Skin epidermis (tissue), 12 donors: ENCODE results near the gene GBGT1.

Experiments used
- H3K27ac ChIP-seq, 21 experiments: fragments of 200-600 bp; sonication (generic) in 11 of 21; one replicate each; pipeline ENCODE4 v1.5.0; 2020; ENCODE audit warnings: mild to moderate bottlenecking in 3 of 21, inconsistent platforms in 2 of 21, moderate library complexity in 2 of 21
- H3K4me3 ChIP-seq, 7 experiments: fragments of 200-600 bp; sonication (generic) in 2 of 7; one replicate each; pipeline ENCODE4 v1.5.0; 2020; ENCODE audit warnings: inconsistent platforms in 2 of 7, mild to moderate bottlenecking in 2 of 7, moderate library complexity in 1 of 7

GBGT1 gene

DNA sequence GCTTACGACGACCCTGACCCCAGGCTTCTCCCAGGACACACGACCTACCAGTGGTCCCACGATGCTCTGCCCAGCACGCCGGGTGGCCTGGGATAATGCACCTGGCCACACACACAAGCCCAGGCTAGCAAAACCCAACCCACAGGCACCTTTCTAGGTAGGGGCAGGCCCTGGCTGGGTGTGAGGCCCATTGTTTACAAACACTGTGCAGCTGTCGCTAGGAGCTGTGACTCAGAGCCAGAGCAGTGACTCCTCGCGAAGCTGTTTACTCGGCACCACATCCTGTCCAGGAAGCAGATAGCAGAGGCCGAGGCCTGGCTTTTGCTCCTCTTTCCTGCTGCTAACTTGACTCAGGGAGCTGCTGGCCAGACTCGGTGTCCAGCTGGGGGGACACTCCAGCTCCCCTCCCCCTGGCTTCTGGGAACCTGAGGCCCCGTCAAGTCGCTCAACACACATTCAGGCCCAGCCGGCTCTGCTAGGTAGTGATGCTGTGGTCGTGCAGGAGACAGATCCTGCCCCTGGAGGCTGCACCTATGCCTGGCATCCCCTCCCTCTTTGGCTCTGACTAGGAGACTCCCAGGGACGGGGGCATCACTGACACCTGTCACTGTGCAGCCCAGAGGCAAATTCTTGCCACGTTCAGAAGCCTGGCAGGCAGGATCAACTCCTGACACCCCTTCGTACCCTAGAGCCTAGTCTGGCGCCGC is 29.9 kb downstream of the GBGT1 start:
- Histone ChIP-seq H3K27ac (peak overlapping the region; percentile 70 to 100 (median 95)), H3K4me3 (no peak overlapping the region)

DNA sequence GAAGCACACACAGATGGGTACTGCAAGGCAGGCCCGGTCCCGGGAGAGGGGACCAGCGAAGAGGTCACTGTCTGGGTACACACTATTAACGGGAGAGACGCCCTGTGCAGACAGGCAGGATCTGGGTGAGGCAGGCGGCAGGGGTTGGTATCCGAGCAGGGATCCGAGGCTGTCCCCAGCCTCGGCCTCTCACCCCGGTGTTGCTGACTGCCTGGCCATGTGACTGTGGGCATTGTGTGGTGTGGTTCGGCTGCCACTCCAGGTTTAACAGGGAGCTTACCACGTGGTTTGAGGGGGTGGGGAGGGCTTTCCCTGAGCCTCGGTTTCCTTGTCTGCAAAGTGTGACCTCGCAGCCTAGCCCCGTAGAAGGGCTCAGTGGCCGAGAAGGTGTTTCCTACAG is 31.5 kb downstream of the GBGT1 start:
- peak overlapping the region in 18 of 21 experiments; percentile 87 to 100 (median 95) for H3K27ac ChIP-seq
- H3K4me3 ChIP-seq = no peak overlapping the region

DNA sequence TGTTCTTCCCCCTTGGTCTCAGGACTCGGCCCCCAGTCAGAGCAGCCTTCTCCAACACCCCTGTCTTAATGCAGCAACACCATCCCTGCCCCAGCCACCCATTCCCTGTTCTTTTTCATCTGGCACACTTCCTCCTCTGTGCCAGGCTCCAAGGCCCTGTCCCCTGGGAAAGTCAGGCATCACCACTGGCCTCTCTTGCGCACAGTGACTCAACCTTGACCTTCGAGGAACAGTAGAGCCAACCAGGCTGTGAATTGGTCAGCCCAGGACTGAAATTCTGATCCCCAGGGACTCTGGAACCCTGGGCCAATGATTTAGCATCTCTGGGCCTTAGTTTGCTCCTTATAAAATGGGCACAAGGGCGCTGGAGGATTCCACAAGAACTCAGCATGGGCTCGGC is 32.2 kb downstream of the GBGT1 start:
- H3K27ac ChIP-seq = peak overlapping the region in 19 of 21 experiments; percentile 4 to 100 (median 95)
- H3K4me3 ChIP-seq = no peak overlapping the region

DNA sequence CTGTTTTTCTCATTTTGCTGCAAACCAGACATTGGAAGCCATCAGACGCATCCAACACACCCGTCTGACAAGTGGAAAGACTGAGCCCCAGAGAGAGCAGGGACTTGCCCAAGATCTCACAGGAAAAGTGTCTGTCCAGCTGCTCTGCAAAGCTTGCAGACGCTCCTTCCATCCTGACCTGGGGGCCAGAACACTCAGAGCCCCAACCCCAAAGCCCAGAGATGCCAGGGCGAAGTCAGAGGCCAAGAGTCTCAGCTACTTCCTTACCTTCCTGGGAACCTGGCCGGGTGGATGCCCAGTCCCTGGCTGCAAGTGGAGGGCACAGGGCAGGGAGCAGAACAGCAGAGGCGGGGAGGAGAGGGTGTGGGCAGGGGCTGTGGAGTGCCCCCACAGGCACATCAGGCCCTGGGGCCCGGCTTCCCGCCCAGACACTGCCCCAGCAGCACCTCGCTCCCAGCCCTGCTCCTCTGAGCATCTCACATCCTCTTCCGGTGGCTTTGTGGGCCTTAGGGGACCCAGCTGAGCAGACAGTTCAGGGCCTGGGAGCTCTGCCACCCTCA is 32.9 kb downstream of the GBGT1 start:
- Histone ChIP-seq H3K27ac (peak overlapping the region in 20 of 21 experiments; percentile 25 to 100 (median 94)), H3K4me3 (peak overlapping the region in 6 of 7 experiments; percentile 18 to 27 (median 24))

DNA sequence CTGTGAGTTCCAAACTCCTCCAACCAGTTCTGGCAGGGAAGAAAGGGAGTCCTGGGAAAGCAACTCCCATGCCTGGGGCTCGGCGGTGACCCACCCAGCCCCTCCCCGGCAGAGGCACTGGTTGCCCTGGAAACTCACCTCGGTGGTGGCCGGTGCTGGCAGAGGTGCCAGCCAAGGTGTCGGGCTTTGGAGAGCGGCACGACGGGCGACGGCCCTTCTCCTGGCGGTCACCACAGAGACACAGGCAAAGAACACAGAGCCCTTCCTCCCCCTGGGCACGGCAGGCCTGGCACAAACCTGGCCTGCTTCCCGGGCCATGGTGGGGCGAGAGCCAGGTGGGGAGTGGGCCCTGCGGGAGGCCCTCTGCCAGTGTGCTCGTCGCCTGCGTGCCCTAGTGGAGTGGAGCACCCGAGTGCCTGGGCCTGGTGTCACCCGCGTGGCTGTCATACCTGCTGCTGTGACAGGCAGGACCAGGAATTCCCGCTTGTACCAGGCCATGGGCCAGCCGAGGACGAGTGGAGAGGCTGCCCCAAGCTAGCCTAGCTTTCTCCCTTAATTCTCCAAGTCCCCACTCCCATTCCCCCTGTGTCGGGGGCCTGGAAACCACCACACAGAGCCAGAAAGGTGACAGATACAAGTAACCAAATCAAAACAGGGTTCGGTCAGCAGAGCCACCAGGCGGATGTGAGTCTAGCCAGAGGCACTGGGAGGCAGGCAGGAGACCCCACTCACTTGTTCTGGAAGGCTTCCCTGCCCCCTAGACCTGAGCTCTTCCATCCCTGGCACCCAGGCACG is 34.5 kb downstream of the GBGT1 start:
- H3K4me3 ChIP-seq = peak overlapping the region in 3 of 7 experiments; percentile 12 to 24 (median 12)
- peak overlapping the region in 20 of 21 experiments; percentile 22 to 99 (median 80) for H3K27ac ChIP-seq

DNA sequence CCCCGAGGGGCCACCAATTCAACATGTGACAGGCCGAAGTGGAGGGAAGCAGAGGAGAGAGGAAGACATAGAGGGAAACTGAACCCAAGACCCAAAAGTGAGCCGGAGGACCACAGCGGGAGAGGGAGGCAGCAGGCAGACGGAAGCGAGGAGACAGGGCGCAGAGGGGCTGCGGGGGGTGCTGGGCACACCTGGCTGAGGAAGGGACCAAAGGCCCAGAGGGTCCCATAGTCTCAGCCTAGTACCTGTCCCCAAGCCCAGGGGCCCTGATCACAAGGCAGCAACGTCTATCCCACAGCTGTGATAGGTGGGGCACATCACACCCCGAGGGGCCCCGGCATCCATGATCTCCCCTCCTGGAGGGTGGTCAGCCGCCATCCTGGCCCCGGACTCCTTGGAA is 35.6 kb downstream of the GBGT1 start:
- peak overlapping the region in 19 of 21 experiments; percentile 17 to 99 (median 82) for H3K27ac ChIP-seq
- H3K4me3 ChIP-seq = peak overlapping the region in 5 of 7 experiments; percentile 8 to 17 (median 11)

DNA sequence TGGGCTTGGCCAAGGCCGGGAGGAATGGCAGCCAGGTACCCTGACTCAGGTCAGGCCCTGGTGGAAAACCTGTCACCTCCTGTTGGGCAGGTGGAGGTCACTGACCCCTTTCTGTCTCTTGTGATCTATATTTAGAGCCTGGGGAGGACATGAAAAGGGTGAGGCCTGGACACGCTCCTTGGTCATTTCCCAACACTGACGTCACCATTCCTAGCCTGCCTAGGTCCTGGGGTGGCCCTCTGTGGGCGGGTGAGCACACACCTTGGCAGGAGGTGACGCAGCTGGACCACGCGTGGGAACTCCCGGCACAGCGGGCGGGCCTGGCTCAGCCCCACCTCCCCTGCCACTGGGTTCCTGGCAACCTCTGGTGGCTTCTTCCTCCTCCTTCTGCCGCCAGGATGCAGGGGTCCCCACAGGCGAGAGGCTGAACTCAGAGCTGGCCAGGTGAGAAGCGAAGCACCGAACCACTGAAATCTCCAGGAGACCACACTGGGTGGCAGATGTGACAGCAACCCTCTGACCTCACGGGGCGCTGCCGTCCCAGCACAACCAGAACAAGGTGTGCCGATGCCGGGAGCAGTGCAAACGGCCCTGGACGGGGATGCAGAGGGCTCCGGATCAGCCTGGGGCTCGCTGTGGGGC is 36.3 kb downstream of the GBGT1 start:
- peak overlapping the region in 19 of 21 experiments; percentile 25 to 99 (median 82) for H3K27ac ChIP-seq
- peak overlapping the region in 6 of 7 experiments; percentile 4 to 17 (median 10) for H3K4me3 ChIP-seq

DNA sequence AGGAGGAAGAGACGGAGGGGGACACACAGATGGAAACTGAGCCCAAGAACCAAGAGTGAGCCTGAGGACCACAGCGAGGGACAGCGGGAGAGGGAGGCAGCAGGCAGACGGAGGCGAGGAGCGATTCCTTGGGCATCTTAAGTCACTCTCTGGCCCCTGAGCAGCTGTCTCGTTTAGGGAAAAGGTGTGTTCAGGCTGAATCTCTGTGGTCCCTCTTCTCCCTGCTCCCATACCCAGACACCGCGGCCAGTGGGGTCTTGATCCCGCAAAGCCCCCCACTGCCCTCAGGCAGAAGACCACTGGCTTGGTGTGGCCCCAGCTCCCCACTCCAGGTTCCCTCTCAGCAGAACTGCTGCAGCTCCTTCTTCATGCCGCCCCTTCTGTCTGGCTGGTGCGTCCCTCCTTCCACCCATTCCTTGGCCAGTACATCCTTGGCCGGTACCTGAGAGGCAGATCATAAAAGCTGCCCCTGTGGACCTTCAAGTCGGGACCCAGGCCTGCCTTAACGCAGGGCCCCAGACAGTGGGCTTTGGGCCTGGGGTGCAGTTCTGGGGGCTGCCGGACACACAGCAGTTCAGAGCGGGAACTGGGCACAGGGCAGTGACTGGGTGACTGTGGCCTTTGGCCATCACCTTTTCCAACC is 36.9 kb downstream of the GBGT1 start:
- Histone ChIP-seq H3K27ac (peak overlapping the region in 20 of 21 experiments; percentile 20 to 99 (median 76)), H3K4me3 (peak overlapping the region in 4 of 7 experiments; percentile 6 to 34 (median 12))

DNA sequence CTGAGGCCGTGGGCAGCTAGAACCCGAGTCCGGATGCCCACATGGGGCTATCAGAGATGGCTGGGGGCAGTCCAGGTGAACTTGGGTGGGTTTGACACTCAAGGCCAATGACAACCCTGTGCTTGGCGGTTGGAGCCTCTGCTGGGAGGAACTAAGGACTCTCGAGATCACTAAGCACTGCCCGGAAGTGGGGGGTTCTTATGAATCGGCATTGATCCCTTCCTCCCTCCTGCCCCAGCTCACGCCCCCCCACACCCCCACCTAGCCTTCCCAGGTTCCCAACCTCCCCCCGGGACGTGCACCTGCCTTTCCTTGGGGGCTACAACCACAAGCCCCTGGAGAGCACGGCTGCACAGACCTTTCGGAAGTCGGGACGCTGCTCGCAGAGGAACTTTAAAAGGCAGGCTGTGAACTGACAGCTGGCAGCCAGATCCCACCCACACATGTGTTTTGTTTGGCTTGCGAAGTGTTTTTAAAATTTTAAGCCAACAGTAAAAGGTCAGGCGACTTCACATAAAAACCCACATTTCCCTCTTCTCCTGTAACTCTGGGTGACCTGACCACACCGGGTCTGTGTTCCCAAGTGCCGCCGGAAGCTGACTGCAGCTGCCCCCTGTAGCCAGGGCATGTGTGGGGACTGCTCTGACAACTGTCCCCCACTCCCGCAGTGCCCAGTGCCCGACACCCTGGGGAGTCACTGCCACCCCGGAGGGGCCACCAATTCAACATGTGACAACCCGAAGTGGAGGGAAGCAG is 37.6 kb downstream of the GBGT1 start:
- peak overlapping the region in 20 of 21 experiments; percentile 17 to 99 (median 76) for H3K27ac ChIP-seq
- H3K4me3 ChIP-seq = peak overlapping the region in 5 of 7 experiments; percentile 6 to 34 (median 14)

DNA sequence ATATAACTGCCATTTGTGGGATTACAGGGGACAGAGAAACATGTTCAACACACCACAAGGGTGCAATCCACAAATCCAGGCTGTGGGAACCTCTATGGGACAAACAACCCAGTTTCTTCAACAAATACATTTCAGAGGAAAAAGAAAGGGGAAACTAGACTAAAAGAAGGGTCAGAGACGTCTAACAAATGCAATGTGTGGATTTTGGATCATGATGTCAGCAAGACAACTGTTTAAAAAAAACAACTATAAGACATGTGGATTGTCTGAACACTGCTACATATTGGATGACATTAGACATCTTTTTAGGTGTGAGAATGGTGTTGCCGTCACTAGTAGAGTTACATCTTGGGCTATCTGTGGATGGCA is 38.8 kb downstream of the GBGT1 start:
- Histone ChIP-seq H3K27ac (peak overlapping the region in 7 of 21 experiments; percentile 17 to 99 (median 46)), H3K4me3 (peak overlapping the region in 1 of 7 experiments; percentile 0)

DNA sequence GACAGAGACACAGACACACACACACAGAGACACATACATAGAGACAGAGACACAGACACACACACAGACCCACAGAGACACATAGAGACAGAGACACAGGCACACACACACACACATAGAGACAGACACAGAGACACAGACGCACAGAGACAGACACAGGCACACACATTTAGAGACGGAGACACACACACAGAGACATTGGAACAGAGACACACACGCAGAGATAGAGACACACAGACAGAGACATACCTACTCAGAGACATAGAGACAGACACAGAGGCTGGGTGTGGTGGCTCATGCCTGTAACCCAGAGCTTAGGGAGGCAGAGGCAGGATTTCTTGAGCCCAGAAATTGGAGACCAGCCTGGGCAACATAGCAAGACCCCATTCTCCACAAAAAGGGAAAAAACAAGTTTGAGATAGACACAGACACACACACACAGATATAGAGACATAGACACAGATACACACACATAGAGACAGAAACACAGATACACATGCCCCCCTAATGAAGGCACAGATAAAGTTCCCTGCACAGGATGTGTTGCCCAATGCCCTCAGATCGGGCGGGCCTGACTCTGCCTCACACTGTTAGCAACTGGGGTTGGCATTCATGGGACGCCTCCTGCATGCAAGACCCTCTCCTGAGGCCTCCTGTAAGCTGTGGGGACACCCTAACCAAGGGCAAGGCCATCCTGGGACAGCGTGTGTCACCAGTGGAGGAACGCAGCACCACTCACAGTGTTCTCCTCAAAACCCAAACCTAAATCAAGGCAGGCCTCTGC is 39.4 kb downstream of the GBGT1 start:
- peak overlapping the region in 7 of 21 experiments; percentile 13 to 99 (median 46) for H3K27ac ChIP-seq
- peak overlapping the region in 1 of 7 experiments; percentile 0 for H3K4me3 ChIP-seq

DNA sequence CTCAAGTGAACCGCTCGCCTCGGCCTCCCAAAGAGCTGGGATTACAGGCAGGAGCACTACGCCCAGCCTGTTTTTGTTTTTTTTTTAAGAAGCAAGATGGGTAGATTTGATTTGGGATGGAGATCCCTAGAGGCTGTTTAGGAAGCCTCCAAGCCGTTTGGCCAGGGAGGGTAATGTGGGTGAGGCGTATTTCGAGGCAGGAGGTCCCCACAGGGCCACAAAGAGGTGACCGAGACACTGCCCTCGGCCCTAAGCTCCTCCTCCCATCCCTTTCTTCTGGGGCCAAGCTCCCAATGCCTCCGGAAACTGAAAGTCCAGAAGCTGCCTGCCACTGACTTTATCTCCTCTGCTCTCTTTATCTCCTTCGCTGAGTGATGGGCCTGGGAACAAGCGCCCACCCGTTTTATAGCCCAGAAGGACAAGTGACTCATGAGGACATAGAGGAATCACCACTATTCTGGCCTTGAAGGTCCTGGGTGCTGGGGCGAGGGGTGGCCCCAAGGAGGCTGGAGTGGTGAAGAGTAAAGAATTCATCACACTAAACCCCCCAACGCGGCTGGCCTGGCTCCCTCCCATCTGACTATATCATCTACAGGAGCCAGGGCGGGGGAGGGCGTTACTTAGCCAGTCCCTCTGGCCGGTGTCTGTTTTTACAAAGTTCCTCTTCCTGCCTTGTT is 40.6 kb downstream of the GBGT1 start:
- H3K4me3 ChIP-seq = no peak overlapping the region
- H3K27ac ChIP-seq = peak overlapping the region in 14 of 21 experiments; percentile 7 to 93 (median 72)

DNA sequence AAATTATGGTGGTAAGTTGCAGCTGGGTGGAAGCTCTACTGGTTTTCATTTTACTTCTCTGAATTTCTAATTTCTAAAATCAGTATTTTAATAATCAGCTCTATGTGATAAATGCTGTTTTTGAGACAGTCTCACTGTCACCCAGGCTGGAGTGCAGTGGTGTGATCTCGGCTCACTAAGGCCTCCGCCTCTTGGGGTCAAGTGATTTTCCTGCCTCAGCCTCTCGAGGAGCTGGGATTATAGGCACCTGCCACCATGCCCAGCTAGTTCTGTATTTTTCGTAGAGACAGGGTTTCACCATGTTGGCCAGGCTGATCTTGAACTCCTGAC is 41.1 kb downstream of the GBGT1 start:
- Histone ChIP-seq H3K4me3 (no peak overlapping the region), H3K27ac (peak overlapping the region in 17 of 21 experiments; percentile 7 to 93 (median 73))

DNA sequence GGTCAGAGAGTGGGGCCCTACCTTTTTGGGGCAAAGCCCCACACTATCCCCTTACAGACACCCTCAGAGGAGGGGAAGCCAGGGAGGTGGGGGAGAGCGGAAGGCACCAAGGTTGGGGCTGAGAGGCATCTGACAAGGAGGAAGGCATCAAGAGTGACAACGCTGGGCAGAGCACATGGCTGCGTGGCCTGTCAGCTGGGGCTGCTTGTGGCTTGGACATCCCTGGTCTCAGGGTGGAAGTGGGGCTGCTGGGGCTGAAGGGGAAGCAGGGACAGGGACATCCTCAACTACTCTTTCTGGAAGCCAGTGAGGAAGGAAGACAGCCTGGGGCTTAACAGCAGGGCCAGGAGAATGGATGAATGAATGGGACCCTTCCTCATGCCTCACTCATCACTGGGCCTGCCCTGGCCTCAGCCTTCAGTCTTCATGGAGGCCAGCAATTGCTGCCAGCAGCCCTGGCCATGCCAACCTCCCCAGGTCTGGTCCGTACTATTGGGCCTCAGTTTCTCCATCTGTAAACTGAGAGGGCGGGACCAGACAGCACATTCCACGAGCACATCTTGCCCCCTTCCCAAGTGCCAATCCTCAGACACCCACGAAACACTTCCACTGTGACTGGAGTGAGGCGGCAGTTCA is 41.7 kb downstream of the GBGT1 start:
- Histone ChIP-seq H3K27ac (peak overlapping the region in 20 of 21 experiments; percentile 48 to 93 (median 72)), H3K4me3 (peak overlapping the region in 1 of 7 experiments; percentile 56)

DNA sequence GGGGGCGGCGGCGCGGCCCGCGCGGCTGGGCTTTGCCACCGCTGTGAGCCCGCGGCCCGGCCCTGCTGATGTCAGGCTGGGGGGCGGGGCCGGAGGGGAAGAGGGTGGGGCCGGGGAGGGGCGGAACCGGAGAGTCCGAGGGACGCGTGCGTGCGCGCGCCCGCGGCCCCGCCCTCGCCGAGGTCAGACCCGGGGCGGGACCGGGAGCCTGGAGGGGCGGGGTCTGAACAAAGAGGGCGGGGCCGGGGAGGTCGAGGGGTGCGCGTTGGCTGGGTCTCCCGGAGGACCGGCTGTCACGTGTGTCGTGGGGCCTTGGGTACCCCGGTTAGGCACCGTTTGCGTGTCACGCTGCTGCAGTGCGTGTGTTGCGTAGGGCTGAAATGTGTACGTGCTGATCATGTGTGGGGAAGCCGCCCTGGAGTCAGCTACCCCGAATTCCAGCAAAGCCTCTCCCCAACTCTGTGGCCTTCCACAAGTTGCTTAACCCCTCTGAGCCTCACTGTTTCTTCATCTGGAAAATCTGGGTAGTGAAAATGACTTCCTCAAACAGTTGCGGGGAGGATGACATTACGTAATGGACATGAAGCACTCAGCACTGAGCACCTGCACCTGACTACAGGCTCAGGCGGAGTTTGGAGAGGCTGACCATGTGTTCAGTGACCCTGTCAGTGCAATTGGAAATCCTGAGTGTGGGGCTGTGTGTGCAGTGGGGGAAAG is 42.4 kb downstream of the GBGT1 start, which contains the start of gene RALGDS:
Gene RALGDS, minus strand, starts transcription at position 43 of the 717 bp plus-strand sequence. CDS start 86 bp downstream, outside the sequence.
- Histone ChIP-seq H3K4me3 (peak within 1 kb of the TSS; percentile 50 to 85 (median 67)), H3K27ac (peak within 1 kb of the TSS; percentile 78 to 98 (median 92))
